RWPE2 (cell line): Measurements from ENCODE around the gene TDRD1.
A peak's percentile ranks its signal among the peaks of the same experiment; 100 is the strongest.

Experiments used
- ATAC-seq: fragments of 200-7000 bp; cut with Tn5 transposase; 3 replicates; pipeline ENCODE4 v1.9.1; 2021; ENCODE audit warnings: low read depth
- DNase-seq: peaks from one replicate; pipeline ENCODE4 v3.0.0-alpha.2; 2020; ENCODE audit warnings: low spot score
- H3K27ac ChIP-seq: fragments of 450-650 bp; 2 replicates; pipeline ENCODE4 v1.5.1; 2017; ENCODE audit warnings: mild to moderate bottlenecking; ENCODE audit not compliant: poor library complexity, severe bottlenecking
- H3K27me3 ChIP-seq: fragments of 250-450 bp; sonication (Bioruptor Pico); 2 replicates; pipeline ENCODE4 v1.5.1; 2021; ENCODE audit warnings: mild to moderate bottlenecking, moderate library complexity; ENCODE audit not compliant: insufficient read depth, poor library complexity, severe bottlenecking
- H3K36me3 ChIP-seq: fragments of 250-450 bp; sonication (Bioruptor Pico); 2 replicates; pipeline ENCODE4 v1.5.1; 2020; ENCODE audit warnings: low read depth, mild to moderate bottlenecking, moderate library complexity
- H3K4me1 ChIP-seq: fragments of 250-450 bp; sonication (Bioruptor Pico); 2 replicates; pipeline ENCODE4 v1.5.1; 2021; ENCODE audit warnings: mild to moderate bottlenecking, moderate library complexity; ENCODE audit not compliant: insufficient read depth, poor library complexity, severe bottlenecking
- H3K4me3 ChIP-seq: fragments of 250-450 bp; sonication (Bioruptor Pico); 2 replicates; pipeline ENCODE4 v1.5.1; 2021; ENCODE audit warnings: mild to moderate bottlenecking, moderate library complexity; ENCODE audit not compliant: severe bottlenecking
- H3K9me3 ChIP-seq: fragments of 250-450 bp; sonication (Bioruptor Pico); 2 replicates; pipeline ENCODE4 v1.5.1; 2021; ENCODE audit warnings: mild to moderate bottlenecking, moderate library complexity; ENCODE audit not compliant: severe bottlenecking
- CTCF ChIP-seq: fragments of 450-650 bp; IDR thresholded peaks from one replicate; pipeline ENCODE4 v1.5.1; 2017; ENCODE audit warnings: mild to moderate bottlenecking, moderate library complexity; ENCODE audit not compliant: poor library complexity, severe bottlenecking

Gene TDRD1

GRCh38 chr10:114151892-114152291 is 27.3 kb upstream of the TDRD1 start:
- peaks cover 20% of the 10 kb centered on the region for H3K4me1 ChIP-seq
- H3K36me3 ChIP-seq = peaks cover 40% of the 10 kb centered on the region
- H3K27me3 ChIP-seq = no peaks in the 10 kb centered on the region
- H3K4me3 ChIP-seq = no peak overlapping the region
- peak overlapping the region; percentile 37 for H3K27ac ChIP-seq
- H3K9me3 ChIP-seq = no peaks in the 10 kb centered on the region
- DNase-seq = no peak
- ATAC-seq = peak; percentile 10; the same call in 1 of the 3 replicates
- TF ChIP-seq CTCF = no peak

DNA sequence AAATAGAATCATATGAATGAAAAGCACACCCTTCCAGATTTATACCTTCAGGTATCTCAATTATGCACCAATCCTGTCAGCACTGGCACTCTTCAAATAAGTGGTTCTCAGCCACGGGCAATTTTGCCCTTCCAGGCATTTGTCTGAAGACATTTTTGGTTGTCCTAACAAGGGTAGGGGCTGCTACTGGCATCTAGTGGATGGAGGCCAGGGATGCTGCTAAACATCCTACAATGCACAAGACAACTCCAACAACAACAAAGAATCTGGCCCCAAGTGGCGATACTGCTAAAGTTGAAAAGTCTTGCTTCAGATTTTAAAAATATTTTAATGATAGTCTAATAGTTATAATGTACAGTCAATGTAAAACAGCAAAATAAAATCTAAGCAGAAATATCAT is 21.2 kb upstream of the TDRD1 start:
- no peaks in the 10 kb centered on the region for H3K9me3 ChIP-seq
- ATAC-seq = no peak
- H3K27ac ChIP-seq = no peak overlapping the region
- no peak for TF ChIP-seq CTCF
- peaks cover 2% of the 10 kb centered on the region for H3K4me1 ChIP-seq
- DNase-seq = no peak
- no peaks in the 10 kb centered on the region for H3K27me3 ChIP-seq
- peaks cover 32% of the 10 kb centered on the region for H3K36me3 ChIP-seq
- H3K4me3 ChIP-seq = no peak overlapping the region

GRCh38 chr10:114163062-114163461 is 16.1 kb upstream of the TDRD1 start:
- no peak overlapping the region for H3K4me3 ChIP-seq
- H3K27me3 ChIP-seq = no peaks in the 10 kb centered on the region
- DNase-seq (no peak), ATAC-seq (no peak)
- no peak for TF ChIP-seq CTCF
- no peaks in the 10 kb centered on the region for H3K9me3 ChIP-seq
- H3K4me1 ChIP-seq = peaks cover 9% of the 10 kb centered on the region
- peaks cover 28% of the 10 kb centered on the region; the same call in 1 of the 2 replicates for H3K36me3 ChIP-seq
- no peak overlapping the region for H3K27ac ChIP-seq

GRCh38 chr10:114166043-114166442 is 13.1 kb upstream of the TDRD1 start:
- Histone ChIP-seq H3K27me3 (no peaks in the 10 kb centered on the region), H3K27ac (no peak overlapping the region), H3K4me3 (no peak overlapping the region), H3K9me3 (no peaks in the 10 kb centered on the region), H3K36me3 (peaks cover 32% of the 10 kb centered on the region), H3K4me1 (peaks cover 9% of the 10 kb centered on the region)
- ATAC-seq (peak; percentile 25; the same call in 2 of the 3 replicates), DNase-seq (no peak)
- TF ChIP-seq CTCF = no peak

GRCh38 chr10:114166494-114166893 is 12.7 kb upstream of the TDRD1 start:
- Histone ChIP-seq H3K9me3 (no peaks in the 10 kb centered on the region), H3K4me1 (peaks cover 9% of the 10 kb centered on the region), H3K27me3 (no peaks in the 10 kb centered on the region), H3K27ac (no peak overlapping the region), H3K4me3 (no peak overlapping the region), H3K36me3 (peaks cover 29% of the 10 kb centered on the region)
- DNase-seq (no peak), ATAC-seq (no peak)
- no peak for TF ChIP-seq CTCF
